Mesenchymal stem cell (in vitro differentiated cells and primary cell): ENCODE results near the gene PCK2.

Source experiments
- DNase-seq: peaks from one replicate; pipeline ENCODE4 v3.0.0-alpha.2; 2013
- H2AFZ ChIP-seq: one replicate; pipeline ENCODE4 v1.6.1; 2013; ENCODE audit warnings: low read depth, mild to moderate bottlenecking, control low read depth, inconsistent platforms, low read length, moderate library complexity
- H2AK5ac ChIP-seq: 2 replicates; pipeline ENCODE4 v1.6.1; 2013; ENCODE audit warnings: low read length, moderate library complexity, mild to moderate bottlenecking, inconsistent platforms; ENCODE audit not compliant: severe bottlenecking
- H2BK120ac ChIP-seq: one replicate; pipeline ENCODE4 v1.6.1; 2013; ENCODE audit warnings: low read depth, mild to moderate bottlenecking, inconsistent platforms, low read length, moderate library complexity
- H2BK12ac ChIP-seq, 2 experiments: one replicate each; pipeline ENCODE4 v1.6.1; 2013; ENCODE audit warnings: inconsistent platforms in 2 of 2, low read length in 2 of 2, mild to moderate bottlenecking in 2 of 2, moderate library complexity in 2 of 2, control low read depth in 1 of 2
- H2BK15ac ChIP-seq: one replicate; pipeline ENCODE4 v1.6.1; 2013; ENCODE audit warnings: mild to moderate bottlenecking, low read depth, inconsistent platforms; ENCODE audit not compliant: poor library complexity, severe bottlenecking
- H2BK5ac ChIP-seq: 2 replicates; pipeline ENCODE4 v1.6.1; 2013; ENCODE audit warnings: low read depth, mild to moderate bottlenecking, low read length, control low read depth, inconsistent platforms; ENCODE audit not compliant: poor library complexity, severe bottlenecking
- H3K14ac ChIP-seq, 2 experiments: one replicate each; pipeline ENCODE4 v1.6.1; 2013; ENCODE audit warnings: inconsistent platforms in 2 of 2, low read length in 2 of 2, control low read depth in 1 of 2, mild to moderate bottlenecking in 1 of 2, moderate library complexity in 1 of 2
- H3K18ac ChIP-seq, 2 experiments: one replicate each; pipeline ENCODE4 v1.6.1; 2013; ENCODE audit warnings: inconsistent platforms in 2 of 2, low read length in 2 of 2, control low read depth in 1 of 2, low read depth in 1 of 2, mild to moderate bottlenecking in 1 of 2
- H3K23ac ChIP-seq, 2 experiments: one replicate each; pipeline ENCODE4 v1.6.1; 2013; ENCODE audit warnings: inconsistent platforms in 2 of 2, low read length in 2 of 2, mild to moderate bottlenecking in 2 of 2, moderate library complexity in 2 of 2, control low read depth in 1 of 2
- H3K27ac ChIP-seq: 2 replicates; pipeline ENCODE4 v1.5.1; 2013; ENCODE audit warnings: mild to moderate bottlenecking, moderate library complexity, low read length, control low read depth, inconsistent platforms; ENCODE audit not compliant: poor library complexity, severe bottlenecking
- H3K27me3 ChIP-seq, 2 experiments: 2 replicates each; pipeline versions ENCODE4 v1.6.1 to v1.7.0; 2013; ENCODE audit warnings: low read length in 2 of 2, mild to moderate bottlenecking in 2 of 2, moderate library complexity in 2 of 2, control low read depth in 1 of 2, inconsistent platforms in 1 of 2; ENCODE audit not compliant: control insufficient read depth in 1 of 2, insufficient read depth in 1 of 2
- H3K36me3 ChIP-seq, 2 experiments: 2 replicates each; pipeline versions ENCODE4 v1.6.1 to v1.7.0; 2013; ENCODE audit warnings: low read length in 2 of 2, control low read depth in 1 of 2, inconsistent platforms in 1 of 2, low read depth in 1 of 2, mild to moderate bottlenecking in 1 of 2; ENCODE audit not compliant: insufficient read depth in 2 of 2, control insufficient read depth in 1 of 2
- H3K4ac ChIP-seq, 2 experiments: one replicate each; pipeline ENCODE4 v1.6.1; 2013; ENCODE audit warnings: inconsistent platforms in 2 of 2, low read length in 2 of 2, mild to moderate bottlenecking in 2 of 2, moderate library complexity in 2 of 2, control low read depth in 1 of 2, low read depth in 1 of 2
- H3K4me1 ChIP-seq: 2 replicates; pipeline ENCODE4 v1.6.1; 2013; ENCODE audit warnings: low read depth, low read length, control low read depth; ENCODE audit not compliant: control insufficient read depth, insufficient read depth
- H3K4me2 ChIP-seq: 2 replicates; pipeline ENCODE4 v1.6.1; 2013; ENCODE audit warnings: low read length, mild to moderate bottlenecking, inconsistent platforms; ENCODE audit not compliant: poor library complexity, severe bottlenecking
- H3K4me3 ChIP-seq, 2 experiments: 2 replicates each; pipeline versions ENCODE4 v1.5.1 to v1.7.0; 2013; ENCODE audit warnings: low read length in 2 of 2, mild to moderate bottlenecking in 2 of 2, control low read depth in 1 of 2, low read depth in 1 of 2; ENCODE audit not compliant: insufficient read depth in 1 of 2
- H3K79me1 ChIP-seq: replicated peaks from 2 replicates; pipeline ENCODE4 v1.6.1; 2013; ENCODE audit warnings: mild to moderate bottlenecking, control low read depth, low read length, inconsistent platforms; ENCODE audit not compliant: poor library complexity, severe bottlenecking
- H3K9ac ChIP-seq: 2 replicates; pipeline ENCODE4 v1.7.0; 2013; ENCODE audit warnings: mild to moderate bottlenecking, low read length, moderate library complexity
- H3K9me3 ChIP-seq: 2 replicates; pipeline ENCODE4 v1.7.0; 2013; ENCODE audit warnings: mild to moderate bottlenecking, low read length; ENCODE audit not compliant: control insufficient read depth
- H4K8ac ChIP-seq: one replicate; pipeline ENCODE4 v1.6.1; 2013; ENCODE audit warnings: inconsistent platforms, mild to moderate bottlenecking, low read length, moderate library complexity
- H4K91ac ChIP-seq: one replicate; pipeline ENCODE4 v1.6.1; 2013; ENCODE audit warnings: mild to moderate bottlenecking, low read length, inconsistent platforms
- WGBS: methylation state at CpG from one replicate; pipeline ENCODE4 v1.1.7; 2013; ENCODE audit warnings: mixed read lengths; 5-methylcytosine and 5-hydroxymethylcytosine counted together

Gene PCK2

DNA sequence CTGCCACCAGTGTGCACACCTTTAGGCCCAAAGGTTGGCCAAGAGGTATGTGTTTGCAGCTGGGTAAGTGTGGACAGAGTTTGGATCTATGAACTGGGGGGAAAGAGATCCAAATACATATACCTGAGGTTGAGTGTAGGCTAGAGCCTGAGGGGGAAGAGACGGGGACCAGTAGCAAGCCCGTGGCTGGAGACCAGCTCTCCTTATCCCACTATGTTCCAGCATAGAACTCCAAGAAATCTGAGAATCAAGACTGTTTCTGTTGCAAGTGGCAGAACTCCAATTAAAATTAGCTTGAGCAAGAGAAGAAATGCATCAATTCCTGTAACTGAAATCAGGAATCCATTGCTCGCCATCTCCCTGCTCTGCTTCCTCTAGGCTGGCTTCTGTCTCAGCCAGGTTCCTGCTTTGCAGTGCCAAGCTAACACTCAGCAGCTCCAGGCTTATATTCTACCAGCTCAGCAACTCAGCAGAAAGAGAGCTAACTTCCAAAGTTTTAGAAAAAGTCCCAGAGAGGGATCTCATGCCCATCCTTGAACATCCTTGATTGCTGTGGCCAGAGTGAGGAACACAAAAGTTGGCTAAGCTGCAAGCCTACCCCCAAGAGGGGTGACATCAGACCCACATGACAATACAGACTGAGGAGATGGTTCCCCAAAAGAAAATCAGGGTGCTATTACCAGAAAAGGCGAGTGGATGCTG, 1.5 kb upstream of the PCK2 start:
- 97% methylated on average over 2 of the region's 4 CpGs for WGBS
- no peak overlapping the region for H2AK5ac ChIP-seq
- H2AFZ ChIP-seq: no peak overlapping the region
- no peak overlapping the region for H3K23ac ChIP-seq
- H2BK120ac ChIP-seq: no peak overlapping the region
- no peak overlapping the region for H4K8ac ChIP-seq
- H2BK5ac ChIP-seq: no peak overlapping the region
- no peak overlapping the region for H2BK15ac ChIP-seq
- H3K9ac ChIP-seq: no peak overlapping the region
- DNase-seq: no peak
- no peak overlapping the region for H3K4me3 ChIP-seq
- peaks cover 8% of the 10 kb centered on the region for H3K79me1 ChIP-seq
- H3K4me2 ChIP-seq: no peak overlapping the region
- no peaks in the 10 kb centered on the region for H3K9me3 ChIP-seq
- H3K36me3 ChIP-seq: peaks cover 0 to 5% of the 10 kb centered on the region in 2 experiments
- H3K4ac ChIP-seq: no peak overlapping the region
- no peak overlapping the region for H3K27ac ChIP-seq
- H3K27me3 ChIP-seq: no peaks in the 10 kb centered on the region
- H3K18ac ChIP-seq: no peak overlapping the region
- no peak overlapping the region for H2BK12ac ChIP-seq
- peaks cover 14% of the 10 kb centered on the region for H3K4me1 ChIP-seq
- no peak overlapping the region for H4K91ac ChIP-seq
- no peak overlapping the region for H3K14ac ChIP-seq

DNA sequence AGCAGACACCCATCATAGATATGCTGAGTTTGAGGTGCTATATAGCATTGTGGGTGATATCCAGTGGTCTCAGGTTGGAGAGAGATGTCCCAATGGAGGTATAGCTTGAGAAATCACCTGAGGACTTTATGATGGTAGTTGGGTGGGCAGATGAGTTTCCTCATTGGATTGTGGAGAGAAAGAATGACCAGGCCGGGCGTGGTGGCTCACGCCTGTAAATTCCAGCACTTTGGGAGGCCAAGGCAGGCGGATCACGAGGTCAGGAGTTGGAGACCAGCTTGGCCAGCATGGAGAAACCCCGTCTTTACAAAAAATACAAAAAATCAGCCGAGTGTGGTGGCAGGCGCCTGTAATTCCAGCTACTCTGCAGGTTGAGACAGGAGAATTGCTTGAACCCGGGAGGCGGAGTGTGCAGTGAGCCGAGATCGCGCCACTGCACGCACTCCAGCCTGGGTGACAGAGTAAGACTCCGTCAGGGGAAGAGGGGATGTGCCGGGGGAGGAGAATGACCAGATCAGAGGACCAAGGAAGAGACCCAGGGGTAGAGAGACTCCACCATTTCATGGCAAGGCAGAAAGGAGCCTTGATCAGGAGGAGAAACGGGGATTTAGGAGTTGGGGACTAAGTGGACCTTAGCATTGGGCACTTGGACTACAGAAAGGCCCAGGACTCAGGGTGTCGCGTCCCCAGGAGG, 757 bp upstream of the PCK2 start:
- Histone ChIP-seq H2BK15ac (peak overlapping the region; percentile 15), H3K4me3 (peak overlapping the region in 1 of 2 experiments; percentile 90)
- 85% methylated on average over 19 of the region's 19 CpGs for WGBS

DNA sequence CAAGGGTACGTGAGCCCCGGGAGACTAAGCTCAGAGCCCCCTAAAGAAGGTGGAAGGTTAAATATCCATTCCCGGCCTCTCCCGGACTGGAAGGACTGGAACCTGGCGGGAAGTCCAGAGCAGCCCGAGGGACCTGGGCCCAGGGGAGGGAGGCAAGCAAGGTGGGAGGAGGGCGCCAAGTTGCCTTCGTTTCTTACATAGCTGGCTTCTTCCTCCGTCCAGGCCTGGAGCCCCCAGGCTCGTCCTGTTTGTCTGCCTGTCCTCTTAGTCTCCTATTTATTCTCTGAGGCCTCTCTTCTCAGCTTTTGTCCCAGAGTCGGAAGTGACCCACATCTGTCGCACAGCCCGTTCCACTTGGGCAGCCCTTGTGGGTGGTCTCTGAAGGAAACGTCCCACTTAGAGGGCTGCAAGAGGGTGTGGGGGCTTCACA, 745 bp downstream of the PCK2 start:
- Histone ChIP-seq H3K79me1 (peaks cover 11% of the 10 kb centered on the region), H3K9ac (peak overlapping the region; percentile 88), H4K8ac (peak overlapping the region; percentile 65), H2AFZ (peak overlapping the region; percentile 95), H3K9me3 (no peaks in the 10 kb centered on the region), H3K4me1 (peaks cover 14% of the 10 kb centered on the region), H3K18ac (peak overlapping the region; percentile 92 to 97), H2BK5ac (no peak overlapping the region), H3K27me3 (no peaks in the 10 kb centered on the region), H3K14ac (peak overlapping the region in 1 of 2 experiments; percentile 92), H3K23ac (no peak overlapping the region), H3K27ac (peak overlapping the region; percentile 48), H3K4me3 (peak overlapping the region; percentile 81 to 90), H2BK12ac (peak overlapping the region; percentile 7 to 31), H2BK120ac (no peak overlapping the region), H3K4me2 (peak overlapping the region; percentile 94), H2BK15ac (no peak overlapping the region), H3K36me3 (peaks cover 6 to 22% of the 10 kb centered on the region in 2 experiments), H4K91ac (peak overlapping the region; percentile 53), H2AK5ac (no peak overlapping the region), H3K4ac (peak overlapping the region; percentile 9 to 83)
- 3% methylated on average over 14 of the region's 14 CpGs for WGBS
- DNase-seq: no peak

More for the DNA sequence above, 757 bp upstream of the PCK2 start:
- Histone ChIP-seq H3K4me2 (peak overlapping the region; percentile 94), H3K4ac (peak overlapping the region in 1 of 2 experiments; percentile 82), H3K23ac (no peak overlapping the region), H3K4me1 (peaks cover 14% of the 10 kb centered on the region), H2AFZ (no peak overlapping the region), H2AK5ac (no peak overlapping the region), H3K14ac (no peak overlapping the region), H2BK120ac (no peak overlapping the region), H3K79me1 (peaks cover 11% of the 10 kb centered on the region), H4K8ac (peak overlapping the region; percentile 90), H3K9me3 (no peaks in the 10 kb centered on the region), H2BK12ac (peak overlapping the region in 1 of 2 experiments; percentile 56), H4K91ac (peak overlapping the region; percentile 86), H3K9ac (peak overlapping the region; percentile 40), H3K36me3 (peaks cover 0 to 10% of the 10 kb centered on the region in 2 experiments), H2BK5ac (no peak overlapping the region), H3K27ac (peak overlapping the region; percentile 4), H3K27me3 (no peaks in the 10 kb centered on the region), H3K18ac (peak overlapping the region in 1 of 2 experiments; percentile 91)
- no peak for DNase-seq
